Activated naive CD4-positive, alpha-beta T cell treated with anti-CD3 and anti-CD28 coated beads, Interleukin-2, amount 50 U/mL, for 72 hours (primary cell): ENCODE results near the gene LIMCH1. TPM values are rescaled to one million over a fixed set of nuclear protein-coding genes. Genes with fewer than 3 reads are reported as not detected.

Experiments used
- ATAC-seq, 2 donors: fragments of 150-1000 bp; cut with Tn5 transposase; 2 replicates each; pipeline ENCODE4 v1.10.0; 2021; ENCODE audit warnings: mild to moderate bottlenecking in 2 of 2, moderate library complexity in 2 of 2
- DNase-seq, 2 donors: peaks; one replicate each; pipeline ENCODE4 v3.0.0; 2021 to 2022; ENCODE audit warnings: low spot score in 2 of 2
- H3K27ac Mint-ChIP-seq, 2 donors: one replicate each; pipeline ENCODE4 v1.8.0; 2022; ENCODE audit warnings: mild to moderate bottlenecking in 2 of 2, mixed read lengths in 2 of 2
- H3K36me3 Mint-ChIP-seq, 2 donors: one replicate each; pipeline ENCODE4 v1.8.0; 2022; ENCODE audit warnings: mixed read lengths in 2 of 2
- H3K9me3 Mint-ChIP-seq, 2 donors: one replicate each; pipeline ENCODE4 v1.8.0; 2022; ENCODE audit warnings: mixed read lengths in 2 of 2
- total RNA-seq, 2 donors: library from RNA; stranded (reverse); gene quantifications; one replicate each; pipeline ENCODE4 v1.2.3, GENCODE V29; 2022

Gene LIMCH1
- total RNA-seq, 2 donors from 2014 or later, result not detected

DNA sequence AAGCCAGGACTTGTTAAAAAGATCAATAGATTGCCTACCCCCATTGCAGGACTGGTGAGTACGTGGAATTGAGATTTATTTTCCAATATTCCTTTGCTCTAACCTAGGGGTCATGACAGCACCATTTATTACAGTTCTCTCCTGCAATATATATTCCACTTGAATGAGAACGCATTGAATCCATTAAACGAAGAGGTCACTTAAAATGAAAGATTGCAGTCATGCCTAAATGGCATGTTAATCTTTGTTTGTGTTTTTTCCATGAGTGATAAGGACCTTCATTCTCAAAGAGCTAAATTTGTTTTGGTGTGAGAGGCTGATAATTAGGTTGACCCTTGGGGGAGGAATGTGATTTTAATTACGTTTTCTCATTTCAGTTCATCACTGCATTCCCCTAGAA lies 13.5 kb upstream of the LIMCH1 start:
- DNase-seq (no peak), ATAC-seq (no peak)
- Mint-ChIP-seq H3K9me3 (peaks cover 6% of the 10 kb centered on the region in 2 donors), H3K27ac (no peak overlapping the region), H3K36me3 (peaks cover 0 to 4% of the 10 kb centered on the region in 2 donors)

DNA sequence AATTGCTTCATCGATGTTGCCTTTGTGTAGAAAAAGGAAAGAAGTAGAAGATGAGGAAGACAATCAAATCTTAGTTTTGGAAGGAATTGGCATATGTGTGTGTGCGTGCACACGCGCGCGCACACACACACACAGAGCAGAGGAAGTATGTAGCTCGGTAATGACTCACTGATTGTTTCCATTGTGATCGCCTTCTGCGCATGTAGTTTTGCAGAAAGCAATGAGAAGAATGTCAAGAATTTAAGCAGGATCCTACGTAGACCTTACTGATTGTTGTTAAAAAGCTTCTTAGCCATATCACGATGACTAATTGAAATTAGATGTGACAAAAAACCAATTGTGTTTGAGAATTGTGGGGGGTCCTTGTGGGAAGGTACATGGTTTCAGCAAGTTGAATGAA lies 12.8 kb upstream of the LIMCH1 start:
- H3K27ac Mint-ChIP-seq, result no peak overlapping the region
- no peak for ATAC-seq
- no peak for DNase-seq
- H3K36me3 Mint-ChIP-seq, result peaks cover 0 to 4% of the 10 kb centered on the region in 2 donors
- H3K9me3 Mint-ChIP-seq, result peaks cover 6% of the 10 kb centered on the region in 2 donors

DNA sequence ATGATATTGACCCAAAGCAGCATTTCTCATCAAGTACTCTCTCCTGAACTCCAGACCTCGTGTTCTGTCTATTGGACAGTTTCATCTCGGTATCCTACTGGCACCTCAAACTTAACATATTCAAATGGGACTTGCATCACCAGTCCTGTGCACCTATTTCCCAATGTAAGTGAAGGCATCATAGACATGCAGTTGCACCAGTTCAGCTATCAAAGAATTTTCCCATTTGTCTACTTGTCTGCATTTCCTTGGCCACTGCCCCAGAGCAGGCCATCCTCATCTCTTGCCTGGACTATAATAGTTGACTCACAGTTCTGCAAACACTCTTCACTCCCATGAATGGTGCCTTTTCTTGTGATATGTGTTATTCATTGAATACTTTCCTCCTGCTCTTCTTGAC lies 11.3 kb upstream of the LIMCH1 start:
- peaks cover 0 to 4% of the 10 kb centered on the region in 2 donors for H3K36me3 Mint-ChIP-seq
- H3K9me3 Mint-ChIP-seq, result peaks cover 9 to 13% of the 10 kb centered on the region in 2 donors
- ATAC-seq (no peak), DNase-seq (no peak)
- no peak overlapping the region for H3K27ac Mint-ChIP-seq

DNA sequence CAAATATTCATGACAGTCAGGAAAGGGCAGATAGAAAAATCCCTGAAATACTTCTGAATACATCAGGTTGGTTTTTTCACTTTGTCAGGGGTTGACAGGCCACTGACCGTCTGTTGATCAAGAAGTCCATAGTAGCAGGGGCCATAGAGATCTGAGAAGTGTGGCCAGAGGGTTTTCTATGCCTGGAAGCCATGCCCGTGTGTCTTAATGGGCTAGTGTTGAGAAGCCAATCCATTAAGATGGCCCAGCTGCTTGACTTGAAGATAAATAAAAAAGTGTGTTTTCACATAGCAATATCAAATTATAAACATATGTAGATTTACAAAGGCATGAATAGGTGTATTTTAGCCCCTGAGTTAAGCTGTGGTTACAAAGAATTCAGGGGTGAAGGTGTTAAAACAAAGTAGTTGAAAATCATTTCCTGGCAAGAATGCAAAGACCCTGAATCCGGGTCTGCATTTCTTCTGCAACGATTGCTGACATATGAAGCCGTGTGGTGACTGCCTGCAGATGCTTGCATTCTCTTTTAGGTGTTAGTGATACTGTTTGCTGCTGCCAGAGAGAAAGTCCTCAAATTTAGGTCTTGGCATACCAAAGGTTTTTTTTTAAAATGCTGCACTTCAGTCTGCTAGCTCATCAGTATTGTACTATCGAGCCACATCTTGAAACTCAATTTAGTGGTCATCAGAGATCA lies 9.3 kb upstream of the LIMCH1 start:
- Mint-ChIP-seq H3K27ac (no peak overlapping the region), H3K9me3 (peaks cover 15% of the 10 kb centered on the region in 2 donors), H3K36me3 (peaks cover 0 to 4% of the 10 kb centered on the region in 2 donors)
- DNase-seq (no peak), ATAC-seq (no peak)

DNA sequence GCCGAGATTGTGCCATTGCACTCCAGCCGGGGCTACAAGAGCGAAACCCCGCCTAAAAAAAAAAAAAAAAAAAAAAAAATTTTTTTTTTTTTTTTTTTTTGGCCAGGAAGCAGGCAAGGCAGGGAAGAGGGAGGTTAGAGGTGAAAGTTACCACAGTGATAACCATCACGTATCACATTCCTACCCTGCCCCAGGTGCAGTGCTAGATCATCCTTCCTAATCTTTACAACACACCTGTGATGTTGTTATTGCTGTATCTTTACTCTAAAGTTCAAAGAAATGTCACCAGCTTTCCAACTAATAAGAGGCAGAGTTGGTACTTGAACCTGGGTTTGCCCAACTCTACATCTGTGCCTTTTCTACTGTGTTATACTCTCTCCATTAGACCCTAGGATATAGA lies 7.2 kb upstream of the LIMCH1 start:
- Mint-ChIP-seq H3K36me3 (peaks cover 0 to 4% of the 10 kb centered on the region in 2 donors), H3K9me3 (peaks cover 15% of the 10 kb centered on the region in 2 donors), H3K27ac (no peak overlapping the region)
- ATAC-seq, result no peak
- DNase-seq, result no peak

DNA sequence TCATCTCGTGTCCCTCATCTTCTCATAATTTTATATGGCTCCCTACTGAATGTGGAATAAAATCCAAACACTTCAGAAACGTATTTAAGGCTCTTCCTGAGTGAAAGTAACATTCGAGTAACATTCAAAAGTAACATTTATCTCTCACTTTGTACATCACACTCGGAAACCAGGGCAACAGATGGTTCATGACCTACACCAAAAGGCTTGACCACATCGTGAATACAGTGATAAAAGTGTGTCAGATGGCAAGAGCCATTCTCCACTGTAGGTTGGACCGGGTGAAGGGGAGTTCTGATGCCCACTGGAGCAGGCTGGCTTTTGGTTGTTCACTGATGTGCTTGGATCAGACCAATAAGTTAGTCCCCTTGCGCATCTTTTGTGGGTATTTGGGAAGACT lies 5.6 kb upstream of the LIMCH1 start:
- ATAC-seq (no peak), DNase-seq (no peak)
- Mint-ChIP-seq H3K36me3 (no peaks in the 10 kb centered on the region), H3K27ac (no peak overlapping the region), H3K9me3 (peaks cover 8% of the 10 kb centered on the region in 2 donors)

DNA sequence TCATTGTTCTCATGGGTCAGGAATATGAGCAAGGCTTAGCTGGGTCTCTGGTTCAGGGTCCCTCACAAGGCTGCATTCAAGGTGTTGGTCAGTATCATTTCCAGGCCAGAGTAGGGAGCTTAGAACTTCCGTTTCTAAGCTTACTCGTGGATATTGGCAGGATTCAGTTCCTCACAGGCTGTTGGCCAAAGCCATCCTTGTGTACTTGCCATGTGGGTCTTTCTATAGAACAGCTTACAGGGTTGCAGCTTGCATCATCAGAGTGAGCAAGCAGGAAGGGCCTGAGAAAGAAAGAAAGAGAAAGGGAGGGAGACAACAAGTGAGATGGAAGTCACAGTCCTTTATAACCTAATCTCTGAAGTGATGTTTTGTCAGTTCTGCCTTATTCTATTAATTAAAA lies 5.1 kb upstream of the LIMCH1 start:
- ATAC-seq (no peak), DNase-seq (no peak)
- Mint-ChIP-seq H3K9me3 (peaks cover 8% of the 10 kb centered on the region in 2 donors), H3K27ac (no peak overlapping the region), H3K36me3 (no peaks in the 10 kb centered on the region)

DNA sequence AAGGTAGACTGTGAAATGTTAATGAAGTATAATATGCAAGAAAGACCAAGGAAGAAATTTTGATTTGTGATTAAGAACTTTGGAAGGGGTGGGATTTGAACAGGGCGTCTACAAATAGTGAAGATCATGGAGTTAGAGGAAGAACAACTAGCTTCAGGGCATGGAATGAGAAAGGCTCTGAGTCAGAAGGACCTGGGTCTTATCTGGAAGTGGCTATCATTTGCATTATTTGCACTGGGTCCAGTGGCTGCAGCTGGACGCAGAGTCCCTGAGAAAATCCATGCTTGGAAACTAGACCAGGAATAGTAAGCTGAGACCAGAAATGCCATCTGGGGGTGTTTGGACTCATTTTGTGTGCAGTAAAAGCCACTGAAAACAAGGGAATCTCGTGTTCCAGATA lies 4.3 kb upstream of the LIMCH1 start:
- Mint-ChIP-seq H3K9me3 (peaks cover 8% of the 10 kb centered on the region in 2 donors), H3K36me3 (no peaks in the 10 kb centered on the region), H3K27ac (no peak overlapping the region)
- no peak for ATAC-seq
- DNase-seq, result no peak

DNA sequence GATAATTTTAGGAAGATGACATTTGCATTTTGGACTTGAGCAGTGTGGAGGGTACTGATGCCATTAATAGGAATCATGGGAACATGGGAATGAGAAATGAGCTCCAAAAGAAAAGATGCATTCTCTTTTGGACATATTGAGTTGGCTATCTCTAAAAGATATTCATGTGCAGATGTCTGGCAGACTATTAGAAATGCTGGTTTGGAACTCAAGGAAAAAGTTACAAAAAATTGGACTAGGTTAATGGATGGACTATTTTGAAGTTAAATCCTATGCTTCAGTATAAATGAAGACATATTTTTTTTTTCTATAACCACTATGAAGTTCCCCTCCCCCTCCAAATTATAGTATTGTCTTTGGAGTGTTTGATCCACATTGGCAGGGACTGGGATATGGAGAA lies 3.6 kb upstream of the LIMCH1 start:
- no peak overlapping the region for H3K27ac Mint-ChIP-seq
- H3K9me3 Mint-ChIP-seq, result peaks cover 8 to 9% of the 10 kb centered on the region in 2 donors
- DNase-seq, result no peak
- no peaks in the 10 kb centered on the region for H3K36me3 Mint-ChIP-seq
- no peak for ATAC-seq

DNA sequence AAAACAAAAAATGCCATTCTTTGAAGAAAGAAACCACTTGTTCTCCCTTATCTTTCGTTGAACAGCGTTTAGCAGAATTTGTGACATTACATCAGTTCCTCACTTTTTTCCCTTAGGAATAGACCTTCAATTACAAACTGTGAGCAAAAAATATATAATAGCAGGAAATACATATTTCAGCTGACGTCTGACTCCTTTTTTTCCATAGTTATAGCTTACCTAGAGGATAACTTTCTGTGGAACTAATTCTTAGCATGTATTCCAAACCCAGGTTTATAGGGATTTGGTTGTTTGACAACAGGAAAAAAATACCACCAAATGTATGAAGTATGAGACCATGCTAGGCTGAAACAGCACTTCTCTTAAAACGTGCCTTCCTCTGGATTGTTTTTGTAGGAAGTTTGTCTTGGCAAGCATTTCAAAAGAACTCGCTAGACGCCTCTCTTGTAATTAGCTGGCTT lies 2.0 kb upstream of the LIMCH1 start:
- H3K36me3 Mint-ChIP-seq, result no peaks in the 10 kb centered on the region
- no peak for ATAC-seq
- no peak overlapping the region for H3K27ac Mint-ChIP-seq
- no peak for DNase-seq
- H3K9me3 Mint-ChIP-seq, result peaks cover 8 to 15% of the 10 kb centered on the region in 2 donors

DNA sequence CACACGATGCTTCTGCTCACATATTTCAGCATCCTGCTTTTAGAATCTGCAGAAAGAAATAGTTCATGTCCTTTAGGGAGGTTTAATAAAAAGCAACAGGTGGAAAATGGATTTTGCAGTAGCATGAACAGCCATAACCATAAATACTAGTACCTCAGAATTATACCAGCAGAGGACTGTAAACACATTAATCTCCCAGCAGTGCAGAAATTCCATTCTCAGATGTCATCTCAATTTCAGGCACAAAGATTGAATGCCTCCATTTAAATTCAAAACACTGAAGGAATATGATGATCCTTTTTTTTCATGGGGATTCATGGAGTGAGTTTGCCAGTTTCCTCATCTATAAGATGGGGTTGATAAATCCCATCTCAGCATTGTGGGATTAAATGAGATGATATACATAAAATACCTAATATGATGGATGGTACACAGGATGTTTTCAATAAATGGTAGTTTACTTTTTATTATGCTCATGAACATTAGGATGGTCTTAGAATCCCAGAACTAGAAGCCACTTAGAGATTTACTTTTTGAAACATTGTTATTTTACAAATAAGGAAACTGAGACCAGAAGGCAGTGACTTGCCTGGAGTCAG lies 566 bp upstream of the LIMCH1 start:
- Mint-ChIP-seq H3K36me3 (no peaks in the 10 kb centered on the region), H3K9me3 (peaks cover 0 to 12% of the 10 kb centered on the region in 2 donors), H3K27ac (no peak overlapping the region)
- no peak for ATAC-seq
- no peak for DNase-seq

DNA sequence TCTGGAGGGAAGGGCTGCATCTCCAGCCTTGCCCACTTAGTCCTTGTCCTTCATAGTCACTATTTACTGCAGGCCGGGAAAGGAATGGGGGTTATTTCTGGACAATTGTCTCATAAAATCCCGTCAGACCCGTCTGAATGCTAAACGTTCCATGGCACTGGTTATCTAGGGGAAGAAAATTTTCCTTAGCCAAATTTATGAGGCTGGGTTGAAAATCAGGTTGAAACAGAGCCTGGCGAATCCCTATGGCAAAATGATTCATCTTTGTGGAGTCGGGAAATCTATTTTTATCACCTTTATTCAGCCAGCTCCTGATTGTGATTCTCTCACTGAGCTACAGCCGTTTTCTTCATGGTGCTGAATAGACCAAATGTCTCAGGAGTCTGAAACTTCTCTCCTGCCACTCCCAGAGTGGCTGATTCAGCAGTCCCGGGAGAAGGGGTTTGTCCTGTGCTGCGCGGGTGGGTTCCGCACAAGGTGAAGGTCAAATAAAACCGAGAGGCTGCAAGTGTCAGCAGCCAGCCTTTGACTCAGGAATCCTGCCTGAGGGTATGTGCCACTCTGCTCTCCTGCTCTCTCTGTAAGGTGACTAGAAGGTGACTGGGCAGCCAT lies 1.0 kb downstream of the LIMCH1 start:
- Mint-ChIP-seq H3K9me3 (peaks cover 0 to 7% of the 10 kb centered on the region in 2 donors), H3K27ac (no peak overlapping the region), H3K36me3 (no peaks in the 10 kb centered on the region)
- DNase-seq, result no peak
- ATAC-seq, result no peak

DNA sequence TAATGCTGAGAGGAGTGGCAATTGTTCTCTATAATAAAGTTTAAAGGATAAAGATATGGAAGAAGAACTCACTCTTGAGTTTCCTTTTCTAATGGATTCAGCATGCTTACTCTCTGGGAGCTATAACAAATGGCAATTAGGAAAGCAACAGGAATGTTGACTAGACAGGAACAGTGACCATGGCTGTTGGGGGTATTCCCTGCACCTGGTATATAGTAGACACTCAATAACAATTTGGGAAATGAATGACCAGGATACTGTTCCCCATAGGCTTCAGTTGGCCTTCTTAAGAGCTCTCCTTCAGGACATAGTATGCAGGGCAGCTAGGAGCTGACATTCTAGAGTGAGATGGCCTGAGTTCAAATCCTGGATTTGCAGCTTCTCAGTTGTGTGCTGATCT lies 1.8 kb downstream of the LIMCH1 start:
- ATAC-seq, result no peak
- Mint-ChIP-seq H3K9me3 (peaks cover 0 to 7% of the 10 kb centered on the region in 2 donors), H3K27ac (no peak overlapping the region), H3K36me3 (no peaks in the 10 kb centered on the region)
- DNase-seq, result no peak

DNA sequence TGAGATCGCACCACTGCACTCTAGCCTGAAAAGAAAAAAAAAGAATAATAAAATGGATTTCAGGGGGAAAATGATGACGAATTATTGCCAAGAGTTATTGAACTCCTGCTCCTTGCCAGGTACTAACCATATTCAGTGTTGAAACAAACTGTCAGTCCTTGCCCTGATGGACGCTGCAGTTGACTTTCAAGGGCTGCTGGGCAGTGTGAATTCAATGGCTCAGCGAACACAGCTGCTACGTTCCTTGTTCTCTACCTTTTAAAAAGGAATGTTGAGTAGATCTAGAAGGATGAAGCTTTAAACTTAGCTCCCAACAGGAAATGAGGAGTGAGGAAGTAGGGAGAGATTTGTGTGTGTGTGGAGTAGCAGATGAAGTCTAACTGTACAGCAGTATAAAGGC lies 2.7 kb downstream of the LIMCH1 start:
- H3K9me3 Mint-ChIP-seq, result peaks cover 0 to 12% of the 10 kb centered on the region in 2 donors
- ATAC-seq, result no peak
- no peak for DNase-seq
- H3K36me3 Mint-ChIP-seq, result no peaks in the 10 kb centered on the region
- no peak overlapping the region for H3K27ac Mint-ChIP-seq

DNA sequence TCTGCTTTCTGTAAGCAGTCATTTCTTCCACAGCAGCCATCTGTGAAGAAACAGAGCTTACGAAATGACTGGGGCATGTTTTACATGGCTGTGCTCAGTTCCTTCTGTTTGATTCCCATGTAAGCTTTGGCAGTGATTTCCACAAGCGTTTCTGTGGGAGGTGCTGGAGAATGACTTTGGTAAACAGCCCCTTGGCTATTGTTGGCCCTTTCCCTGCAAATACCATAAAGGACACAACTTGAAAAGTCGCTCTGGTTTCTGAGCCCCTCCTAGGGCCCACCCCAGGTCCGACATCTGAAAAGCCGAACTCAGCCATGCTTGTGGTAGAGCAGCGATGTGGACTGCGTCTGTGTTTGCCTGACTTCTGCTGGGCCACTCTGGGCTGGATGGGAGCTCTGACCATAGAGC lies 3.7 kb downstream of the LIMCH1 start:
- Mint-ChIP-seq H3K9me3 (peaks cover 0 to 12% of the 10 kb centered on the region in 2 donors), H3K27ac (no peak overlapping the region), H3K36me3 (no peaks in the 10 kb centered on the region)
- ATAC-seq (no peak), DNase-seq (no peak)

DNA sequence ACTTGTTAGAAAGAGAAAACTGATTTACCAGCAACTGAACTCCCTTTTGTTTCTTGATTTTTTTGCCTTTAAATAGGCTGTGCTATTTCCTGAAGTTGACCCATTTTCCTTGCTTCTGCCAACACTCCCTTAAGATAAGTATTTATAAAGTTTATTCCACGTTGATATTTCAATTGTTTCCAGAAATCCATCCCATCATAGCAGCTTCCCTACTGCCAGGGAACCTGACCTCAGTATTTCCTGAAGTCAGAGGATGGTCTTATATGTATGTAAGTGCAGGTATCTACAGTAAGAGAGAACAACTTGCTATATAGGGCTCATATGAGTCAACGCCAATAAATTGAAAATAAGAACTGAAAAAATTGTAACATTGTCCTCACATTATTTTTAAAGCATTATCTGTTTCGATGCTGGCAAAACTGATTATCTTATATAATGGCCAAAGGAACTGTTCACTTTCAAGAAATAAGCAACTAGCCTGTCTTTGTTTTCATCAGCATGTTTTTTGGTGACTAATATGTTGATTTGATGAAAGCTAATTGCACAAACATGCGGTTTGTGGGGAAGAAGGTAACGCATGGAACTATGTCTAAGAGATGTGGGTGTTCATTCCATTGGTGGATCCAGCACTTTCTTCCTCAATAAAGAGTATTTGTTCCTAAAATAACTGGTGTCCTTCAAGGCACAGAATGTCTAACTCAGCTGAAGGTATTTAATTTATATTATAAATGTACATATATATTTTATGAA lies 4.7 kb downstream of the LIMCH1 start:
- Mint-ChIP-seq H3K36me3 (no peaks in the 10 kb centered on the region), H3K27ac (no peak overlapping the region), H3K9me3 (peaks cover 0 to 12% of the 10 kb centered on the region in 2 donors)
- DNase-seq (no peak), ATAC-seq (no peak)

DNA sequence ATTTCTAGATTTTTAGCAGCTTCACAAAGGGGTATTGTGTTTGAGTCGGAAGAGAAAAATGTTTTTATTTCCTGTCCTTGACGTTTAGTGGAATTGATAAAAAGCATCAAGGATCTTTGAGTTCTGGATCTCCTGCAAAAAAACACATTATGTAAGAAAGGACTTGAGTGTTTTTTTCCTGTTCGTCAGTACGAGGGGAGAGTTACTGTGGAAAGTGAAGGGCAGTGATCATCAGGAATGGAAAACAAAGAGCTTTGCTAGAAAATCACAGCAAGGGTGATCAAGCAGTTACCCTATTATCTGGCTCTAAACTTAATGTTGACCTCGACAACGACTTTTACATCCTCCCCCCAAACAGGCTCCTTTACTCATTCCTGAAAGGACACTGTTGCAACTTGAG lies 7.3 kb downstream of the LIMCH1 start:
- H3K9me3 Mint-ChIP-seq, result peaks cover 0 to 6% of the 10 kb centered on the region in 2 donors
- no peak for ATAC-seq
- no peaks in the 10 kb centered on the region for H3K36me3 Mint-ChIP-seq
- DNase-seq, result no peak
- no peak overlapping the region for H3K27ac Mint-ChIP-seq
